Esophagus muscularis mucosa (tissue), 4 donors: ENCODE results near the gene RCBTB2. TPM values are rescaled to one million over a fixed set of nuclear protein-coding genes. Genes with fewer than 3 reads are reported as not detected.

Source experiments
- DNase-seq: peaks from one replicate; pipeline ENCODE4 v3.0.0-alpha.2; 2017; ENCODE audit errors: extremely low spot score
- H3K27ac ChIP-seq, 4 donors: fragments of 200-600 bp; sonication (generic); replicated peaks in 1 of 4; 1 replicate in 3 of 4; 2 replicates in 1 of 4; pipeline ENCODE4 v1.5.1; 2016 to 2019; ENCODE audit warnings: mild to moderate bottlenecking in 1 of 4
- H3K27me3 ChIP-seq, 4 donors: fragments of 200-600 bp; sonication (generic); one replicate each; pipeline versions ENCODE4 v1.5.1 to v1.6.0; 2016 to 2019
- H3K36me3 ChIP-seq, 4 donors: fragments of 200-600 bp; sonication (generic); one replicate each; pipeline ENCODE4 v1.5.1; 2016 to 2019
- H3K4me1 ChIP-seq, 4 donors: fragments of 200-600 bp; sonication (generic); one replicate each; pipeline ENCODE4 v1.5.1; 2016 to 2019
- H3K4me3 ChIP-seq, 4 donors: fragments of 200-600 bp; sonication (generic); 1 replicate in 2 of 4; 2 replicates in 2 of 4; pipeline ENCODE4 v1.5.1; 2016 to 2019; ENCODE audit warnings: mild to moderate bottlenecking in 4 of 4, moderate library complexity in 1 of 4
- H3K9me3 ChIP-seq, 4 donors: fragments of 200-600 bp; sonication (generic); 1 replicate in 3 of 4; 2 replicates in 1 of 4; pipeline ENCODE4 v1.5.1; 2016 to 2019
- CTCF ChIP-seq, 3 experiments: fragments of 200-600 bp in 2 of 3; fragments of 450-650 bp in 1 of 3; sonication (generic) in 2 of 3; IDR thresholded peaks; one replicate each; pipeline ENCODE4 v1.5.1; 2017 to 2019; ENCODE audit warnings: antibody characterized with exemption in 3 of 3, mild to moderate bottlenecking in 2 of 3, moderate library complexity in 1 of 3
- EP300 ChIP-seq: sonication (generic); formaldehyde crosslinking; IDR thresholded peaks from one replicate; pipeline ENCODE4 v1.6.1; 2017; ENCODE audit warnings: antibody characterized with exemption
- POLR2A ChIP-seq: fragments of 450-650 bp; IDR thresholded peaks from one replicate; pipeline ENCODE4 v1.6.1; 2017; ENCODE audit warnings: antibody characterized with exemption, moderate library complexity, mild to moderate bottlenecking, low read depth
- POLR2AphosphoS5 ChIP-seq, 2 donors: sonication (generic); formaldehyde crosslinking; IDR thresholded peaks; one replicate each; pipeline ENCODE4 v1.6.1; 2017; ENCODE audit warnings: antibody characterized with exemption in 2 of 2
- WGBS: methylation state at CpG from one replicate; pipeline ENCODE4 v1.1.5; 2018; 5-methylcytosine and 5-hydroxymethylcytosine counted together
- intact Hi-C: fragments of 100-400 bp; cut with DNase I; formaldehyde crosslinking; loops from one replicate; pipeline ENCODE4 v1.15.1; 2023
- total RNA-seq, 4 donors: library from RNA; depleted of rRNA; stranded (reverse); fragments of >200 nt; gene quantifications; one replicate each; pipeline versions ENCODE4 v1.1.0 to v1.2.1, GENCODE V29; 2016

RCBTB2 gene
- total RNA-seq, 4 donors from 2014 or later, result 10.1 to 14.5 (median 11.0) TPM

- intact Hi-C loops, result no loop called here
- H3K9me3 ChIP-seq, result no peaks in the 10 kb centered on the region
- no peak overlapping the region for H3K27ac ChIP-seq
- no peak for TF ChIP-seq CTCF (IDR thresholded peaks at IDR 0.05)
- no peak for TF ChIP-seq EP300
- no peak for TF ChIP-seq POLR2A
- TF ChIP-seq POLR2AphosphoS5 (IDR thresholded peaks at IDR 0.05), result no peak
- no peak overlapping the region for H3K4me3 ChIP-seq
- H3K4me1 ChIP-seq, result peaks cover 0 to 25% (median 15%) of the 10 kb centered on the region in 4 donors
- H3K36me3 ChIP-seq, result peaks cover 0 to 16% (median 3%) of the 10 kb centered on the region in 4 donors
- DNase-seq, result no peak
- H3K27me3 ChIP-seq, result no peaks in the 10 kb centered on the region
Measured at GRCh38 chr13:48488995-48489394, 43.9 kb downstream of the RCBTB2 start.

GRCh38 chr13:48487968-48488367, 44.9 kb downstream of the RCBTB2 start:
- TF ChIP-seq EP300 (no peak), POLR2A (no peak), CTCF (IDR thresholded peaks at IDR 0.05) (no peak), POLR2AphosphoS5 (IDR thresholded peaks at IDR 0.05) (no peak)

GRCh38 chr13:48486836-48487235, 46.0 kb downstream of the RCBTB2 start:
- Histone ChIP-seq H3K4me3 (no peak overlapping the region), H3K27ac (no peak overlapping the region), H3K36me3 (peaks cover 0 to 18% (median 3%) of the 10 kb centered on the region in 4 donors), H3K27me3 (no peaks in the 10 kb centered on the region), H3K9me3 (no peaks in the 10 kb centered on the region), H3K4me1 (peaks cover 0 to 10% (median 7%) of the 10 kb centered on the region in 4 donors)
- TF ChIP-seq EP300 (no peak), POLR2AphosphoS5 (IDR thresholded peaks at IDR 0.05) (no peak), POLR2A (no peak), CTCF (IDR thresholded peaks at IDR 0.05) (no peak)
- WGBS, result 84% methylated on average over 5 of the region's 5 CpGs
- no peak for DNase-seq
- intact Hi-C loops, result no loop called here

More at GRCh38 chr13:48487968-48488367, 44.9 kb downstream of the RCBTB2 start:
- no peak overlapping the region for H3K4me3 ChIP-seq
- intact Hi-C loops, result no loop called here
- H3K27me3 ChIP-seq, result no peaks in the 10 kb centered on the region
- no peaks in the 10 kb centered on the region for H3K9me3 ChIP-seq
- H3K36me3 ChIP-seq, result peaks cover 0 to 18% (median 3%) of the 10 kb centered on the region in 4 donors
- peaks cover 0 to 17% (median 11%) of the 10 kb centered on the region in 4 donors for H3K4me1 ChIP-seq
- no peak for DNase-seq
- no peak overlapping the region for H3K27ac ChIP-seq
- WGBS, result 90% methylated on average over 2 of the region's 2 CpGs

- DNase-seq, result no peak
Measured at GRCh38 chr13:48486362-48486761, 46.5 kb downstream of the RCBTB2 start.

More at GRCh38 chr13:48486362-48486761, 46.5 kb downstream of the RCBTB2 start:
- TF ChIP-seq EP300, result no peak
- no peak for TF ChIP-seq POLR2AphosphoS5 (IDR thresholded peaks at IDR 0.05)
- no peak for TF ChIP-seq CTCF (IDR thresholded peaks at IDR 0.05)
- no peak for TF ChIP-seq POLR2A
- H3K36me3 ChIP-seq, result peaks cover 0 to 18% (median 3%) of the 10 kb centered on the region in 4 donors
- peaks cover 0 to 5% (median 3%) of the 10 kb centered on the region in 4 donors for H3K4me1 ChIP-seq
- H3K27me3 ChIP-seq, result no peaks in the 10 kb centered on the region
- H3K4me3 ChIP-seq, result no peak overlapping the region
- H3K27ac ChIP-seq, result no peak overlapping the region
- intact Hi-C loops, result no loop called here
- H3K9me3 ChIP-seq, result no peaks in the 10 kb centered on the region
